Colonic mucosa (tissue), 4 donors: ENCODE data around the gene UBE2V1. TPM values are rescaled to one million over a fixed set of nuclear protein-coding genes. Genes with fewer than 3 reads are reported as not detected.
"Not testable (repeated sequence)": the region's sequence is repeated elsewhere in the genome, so short reads cannot be mapped to it uniquely, and the experiment has no call there.

Experiments used
- DNase-seq: peaks from one replicate; pipeline ENCODE4 v3.0.0-alpha.2; 2020
- H3K27ac ChIP-seq: fragments of 200-600 bp; one replicate; pipeline ENCODE4 v1.8.0; 2021
- H3K27me3 ChIP-seq: fragments of 200-600 bp; one replicate; pipeline ENCODE4 v1.8.0; 2021
- H3K36me3 ChIP-seq: fragments of 200-600 bp; one replicate; pipeline ENCODE4 v1.8.0; 2021
- H3K4me1 ChIP-seq: fragments of 200-600 bp; one replicate; pipeline ENCODE4 v1.8.0; 2021; ENCODE audit warnings: mild to moderate bottlenecking
- H3K4me3 ChIP-seq: fragments of 200-600 bp; one replicate; pipeline ENCODE4 v1.8.0; 2021
- H3K9ac ChIP-seq, 2 donors: one replicate each; pipeline ENCODE4 v1.7.0; 2013; ENCODE audit warnings: control low read depth in 2 of 2, low read depth in 2 of 2, low read length in 2 of 2
- H3K9me3 ChIP-seq: fragments of 200-600 bp; one replicate; pipeline ENCODE4 v1.8.0; 2021
- intact Hi-C: fragments of 100-400 bp; cut with DNase I; formaldehyde crosslinking; loops from one replicate; pipeline ENCODE4 v1.14.1; 2022
- total RNA-seq, 2 donors: library from RNA; stranded (reverse); fragmentation: NEBNext Ultra II Directional in 1 of 2; extraction: Animal tissue kit (Norgen Biotek cat#: 25700) in 1 of 2; gene quantifications; one replicate each; pipeline ENCODE4 v1.2.1, GENCODE V29; 2021
- TF ChIP-seq, protein P1 (sequence below): fragments of 200-600 bp; IDR thresholded peaks from one replicate; pipeline ENCODE4 v1.8.0; 2022; ENCODE audit warnings: antibody characterized with exemption, mild to moderate bottlenecking
- donor health status: healthy.
- donor health status: DM: no; HTN: no; CAD: no.
- donor health status: DM: no; HTN: no; CAD: no.

Gene UBE2V1
- total RNA-seq: 10 to 100 TPM; 77.1 to 83.5 TPM

DNA sequence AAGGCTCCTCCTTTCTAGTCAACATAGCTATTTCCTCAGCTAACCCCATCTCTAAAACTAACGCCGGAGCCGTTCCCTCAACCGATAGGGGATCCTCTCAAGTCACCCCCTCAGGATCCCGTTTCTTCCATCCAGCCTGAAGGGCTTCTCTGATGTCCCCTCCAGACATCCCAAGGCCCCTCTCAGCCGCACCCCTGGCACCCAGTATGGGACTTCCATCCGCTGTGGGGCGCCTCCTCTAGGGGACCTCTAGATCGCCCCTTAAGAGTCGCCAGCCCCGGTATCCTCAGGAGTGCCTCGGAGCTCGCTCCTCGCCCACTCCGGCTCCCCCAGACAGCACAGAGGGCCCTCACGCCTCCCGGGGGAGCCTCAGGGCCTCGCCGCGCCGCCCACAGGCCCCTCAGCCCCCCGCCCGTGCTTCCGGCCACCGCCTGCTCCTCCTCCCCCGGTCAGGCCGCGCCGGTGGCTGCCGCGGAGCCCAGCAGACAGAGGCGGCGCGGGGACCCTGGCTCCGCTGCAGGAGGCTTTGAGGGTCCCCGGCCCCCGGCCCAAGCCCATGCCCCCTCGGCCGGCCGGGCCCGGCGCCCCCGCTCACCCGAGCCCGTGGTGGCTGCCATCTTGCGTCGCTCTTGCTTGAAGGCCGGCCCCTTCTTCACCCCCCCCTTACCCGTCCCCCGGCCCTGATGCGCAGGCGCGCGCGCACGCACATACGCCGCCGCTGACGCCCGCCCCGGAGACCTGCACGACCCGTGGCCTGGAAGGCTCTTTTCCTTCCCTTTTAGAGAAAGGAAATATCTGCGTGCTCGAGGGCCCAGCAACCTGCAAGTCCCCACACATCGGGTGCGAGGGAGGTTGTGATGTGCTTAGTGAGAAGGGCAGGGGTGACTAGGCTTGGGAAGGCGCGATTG lies at the start of gene UBE2V1:
Gene UBE2V1 (minus strand): TSS at position 639 of the 908 bp plus-strand sequence. CDS start 22 bp downstream, at position 617.
- intact Hi-C loops: no loop called here
- H3K4me1 ChIP-seq: peaks cover 31% of the 10 kb centered on the region

DNA sequence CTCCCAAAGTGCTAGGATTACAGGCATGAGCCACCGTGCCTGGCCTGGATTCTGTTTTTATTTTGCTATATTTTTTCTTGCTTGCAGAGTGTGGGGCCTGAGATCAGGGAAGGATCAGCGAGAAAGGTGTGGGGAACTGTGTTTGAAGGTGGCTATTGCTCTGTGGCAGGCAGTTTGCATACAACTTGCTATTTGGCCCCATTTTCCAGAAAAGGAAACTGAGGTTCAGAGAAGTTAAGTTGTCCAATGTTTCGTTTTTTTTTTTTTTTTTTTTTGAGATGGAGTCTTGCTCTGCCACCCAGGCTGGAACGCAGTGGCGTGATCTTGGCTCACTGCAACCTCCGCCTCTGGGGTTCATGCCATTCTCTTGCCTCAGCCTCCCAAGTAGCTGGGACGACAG lies 48.5 kb upstream of the UBE2V1 start:
- H3K27ac ChIP-seq, H3K4me3 ChIP-seq, DNase-seq, H3K4me1 ChIP-seq, H3K9ac ChIP-seq, H3K9me3 ChIP-seq, H3K27me3 ChIP-seq, intact Hi-C loops, H3K36me3 ChIP-seq: not testable (repeated sequence)

More for the DNA sequence above, at the start of gene UBE2V1:
- peak within 1 kb of the TSS; percentile 92 for H3K4me3 ChIP-seq
- DNase-seq: peak; percentile 93
- H3K9me3 ChIP-seq: no peaks in the 10 kb centered on the region
- no peaks in the 10 kb centered on the region for H3K36me3 ChIP-seq
- TF ChIP-seq, protein P1, sequence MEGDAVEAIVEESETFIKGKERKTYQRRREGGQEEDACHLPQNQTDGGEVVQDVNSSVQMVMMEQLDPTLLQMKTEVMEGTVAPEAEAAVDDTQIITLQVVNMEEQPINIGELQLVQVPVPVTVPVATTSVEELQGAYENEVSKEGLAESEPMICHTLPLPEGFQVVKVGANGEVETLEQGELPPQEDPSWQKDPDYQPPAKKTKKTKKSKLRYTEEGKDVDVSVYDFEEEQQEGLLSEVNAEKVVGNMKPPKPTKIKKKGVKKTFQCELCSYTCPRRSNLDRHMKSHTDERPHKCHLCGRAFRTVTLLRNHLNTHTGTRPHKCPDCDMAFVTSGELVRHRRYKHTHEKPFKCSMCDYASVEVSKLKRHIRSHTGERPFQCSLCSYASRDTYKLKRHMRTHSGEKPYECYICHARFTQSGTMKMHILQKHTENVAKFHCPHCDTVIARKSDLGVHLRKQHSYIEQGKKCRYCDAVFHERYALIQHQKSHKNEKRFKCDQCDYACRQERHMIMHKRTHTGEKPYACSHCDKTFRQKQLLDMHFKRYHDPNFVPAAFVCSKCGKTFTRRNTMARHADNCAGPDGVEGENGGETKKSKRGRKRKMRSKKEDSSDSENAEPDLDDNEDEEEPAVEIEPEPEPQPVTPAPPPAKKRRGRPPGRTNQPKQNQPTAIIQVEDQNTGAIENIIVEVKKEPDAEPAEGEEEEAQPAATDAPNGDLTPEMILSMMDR: peak; percentile 16
- H3K27me3 ChIP-seq: no peaks in the 10 kb centered on the region
- peak within 1 kb of the TSS; percentile 76 to 93 for H3K9ac ChIP-seq
- peak within 1 kb of the TSS; percentile 94 for H3K27ac ChIP-seq

DNA sequence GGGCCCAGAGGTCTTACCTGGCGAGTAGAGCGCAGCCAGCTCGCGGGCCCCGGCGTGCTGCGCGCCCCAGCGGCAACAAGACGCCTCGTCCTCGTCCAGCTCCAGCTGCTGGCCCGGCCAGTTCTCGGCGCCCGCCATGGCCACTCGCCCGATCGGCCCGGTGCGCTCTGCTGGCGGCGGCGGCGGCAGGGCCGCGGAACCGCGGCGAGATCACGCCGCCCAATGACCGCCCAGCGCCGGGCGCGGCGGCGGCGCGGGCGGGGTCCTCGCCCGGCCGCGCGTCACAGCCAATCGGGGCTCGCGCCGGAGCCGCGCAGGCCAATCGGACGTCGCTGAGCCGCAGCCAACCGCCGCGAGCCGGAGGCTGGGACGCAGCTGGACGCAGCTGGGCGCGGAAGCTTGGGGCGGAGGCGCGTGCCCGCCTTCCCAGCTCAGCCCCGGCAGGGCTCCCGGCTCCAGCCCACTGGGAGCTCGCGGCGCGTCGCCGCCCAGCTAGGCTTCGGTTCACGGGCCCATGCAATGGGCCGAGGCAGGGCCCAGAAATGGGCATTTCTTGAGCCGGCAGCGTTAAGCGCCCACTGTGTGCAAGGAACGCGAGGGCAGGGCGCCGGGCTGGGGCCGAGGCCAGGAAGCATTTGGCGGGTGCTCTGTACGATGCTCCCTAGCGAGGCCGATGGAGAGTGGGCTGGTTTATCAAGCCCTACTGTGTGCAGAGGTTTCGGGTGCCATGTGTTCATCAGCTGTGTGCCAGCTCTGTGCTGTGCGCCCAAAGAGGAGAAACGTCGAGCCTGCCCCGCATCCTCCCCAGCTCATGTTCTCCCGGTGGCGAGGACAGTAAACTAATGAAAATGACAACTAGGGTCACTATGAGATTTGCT lies 40.8 kb upstream of the UBE2V1 start, which contains the start of gene PEDS1:
Gene PEDS1 (minus strand): TSS at position 224 of the 878 bp plus-strand sequence. CDS start 86 bp downstream, at position 138.
- Histone ChIP-seq H3K4me3 (peak within 1 kb of the TSS; percentile 95), H3K36me3 (no peaks in the 10 kb centered on the region), H3K27me3 (no peaks in the 10 kb centered on the region), H3K27ac (peak within 1 kb of the TSS; percentile 94), H3K9ac (peak within 1 kb of the TSS; percentile 89 to 99), H3K4me1 (peaks cover 24% of the 10 kb centered on the region), H3K9me3 (no peaks in the 10 kb centered on the region)
- TF ChIP-seq, protein P1: no peak
- intact Hi-C loops: no loop called here
- DNase-seq: peak; percentile 89

DNA sequence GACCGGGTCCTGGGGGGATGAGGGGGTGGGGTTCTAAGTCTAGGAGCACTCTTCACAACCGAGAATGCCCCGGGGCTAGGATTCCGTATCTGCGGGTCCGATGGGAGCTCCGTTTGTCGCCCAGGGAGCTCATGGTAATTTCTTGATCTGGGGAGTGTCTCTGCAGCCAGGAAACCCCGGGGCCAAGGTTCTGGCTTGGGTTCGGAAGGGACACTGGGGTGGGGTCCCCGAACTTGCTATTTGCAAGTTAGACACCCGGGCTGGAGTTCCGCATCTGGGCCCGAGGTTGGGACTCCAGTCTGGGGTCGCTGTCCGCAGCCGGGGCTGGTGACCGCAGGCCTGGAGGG lies 40.2 kb upstream of the UBE2V1 start:
- intact Hi-C loops: no loop called here
- Histone ChIP-seq H3K27me3 (no peaks in the 10 kb centered on the region), H3K9me3 (no peaks in the 10 kb centered on the region), H3K4me3 (peak overlapping the region; percentile 95), H3K9ac (peak overlapping the region; percentile 73 to 99), H3K27ac (peak overlapping the region; percentile 94), H3K4me1 (peaks cover 24% of the 10 kb centered on the region), H3K36me3 (no peaks in the 10 kb centered on the region)
- TF ChIP-seq, protein P1: no peak
- peak; percentile 46 for DNase-seq

DNA sequence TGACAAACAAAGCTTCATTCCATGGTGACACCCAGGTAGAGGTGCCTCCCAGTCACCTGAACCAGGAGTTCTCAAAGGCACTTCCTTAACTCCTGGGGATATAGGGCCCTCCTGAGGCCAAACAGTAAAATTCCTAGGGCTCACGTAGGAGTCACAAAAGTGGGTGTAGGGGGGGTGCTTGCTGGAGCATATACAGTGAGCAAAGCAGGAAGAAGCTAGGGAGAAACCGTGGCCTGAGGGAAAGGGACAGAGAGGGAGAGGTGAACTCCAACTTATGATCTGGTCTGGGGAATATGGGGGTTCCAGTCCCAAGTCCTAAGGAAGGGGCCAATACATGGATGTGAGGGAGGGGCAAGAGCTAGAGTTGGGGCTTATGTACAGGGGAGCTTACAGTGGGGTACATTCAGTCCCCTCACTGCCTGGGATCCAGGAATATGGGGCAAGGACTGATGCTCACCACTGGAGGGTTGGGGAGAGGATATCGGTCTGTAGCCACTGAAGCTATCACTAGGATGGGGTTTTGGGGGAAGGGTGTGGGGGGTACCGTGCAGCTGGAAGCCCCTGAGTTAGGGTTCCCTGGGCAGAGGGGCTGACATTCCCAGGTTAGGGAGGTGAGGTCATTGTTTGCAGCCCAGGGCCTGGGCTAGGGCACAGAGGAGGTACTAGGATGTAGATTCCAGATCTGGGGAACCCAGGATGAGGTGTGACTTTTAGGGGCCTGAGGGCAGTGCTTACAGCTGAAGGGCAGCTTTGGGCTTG lies 39.6 kb upstream of the UBE2V1 start:
- Histone ChIP-seq H3K27me3 (no peaks in the 10 kb centered on the region), H3K27ac (peak overlapping the region; percentile 94), H3K4me1 (peaks cover 24% of the 10 kb centered on the region), H3K36me3 (no peaks in the 10 kb centered on the region), H3K9ac (peak overlapping the region; percentile 73 to 99), H3K4me3 (peak overlapping the region; percentile 95), H3K9me3 (no peaks in the 10 kb centered on the region)
- TF ChIP-seq, protein P1: no peak
- DNase-seq: peak; percentile 59
- intact Hi-C loops: no loop called here
